ENCODE data around the gene PTMS. TPM values are rescaled to one million over a fixed set of nuclear protein-coding genes. Genes with fewer than 3 reads are reported as not detected.

PTMS gene
- total and polyA plus RNA-seq, 4 donors: 65.6 to 801 (median 249) TPM

- DNase-seq (no peak), ATAC-seq (ENCODE audit: insufficient read depth, low FRiP score) (no peak)
- H3K9me3 ChIP-seq (ENCODE audit: control insufficient read depth in 4 of 4, insufficient read depth in 3 of 4, low read length in 3 of 4): peaks cover 0 to 4% (median 0%) of the 10 kb centered on the region in 4 donors
- no peaks in the 10 kb centered on the region for H3K27me3 ChIP-seq (ENCODE audit: control insufficient read depth in 3 of 3, insufficient read depth in 3 of 3, low read length in 2 of 3)
- TF ChIP-seq CTCF (IDR thresholded peaks at IDR 0.05; ENCODE audit: control extremely low read depth, extremely low read depth): no peak
- no peak overlapping the region for H3K9ac ChIP-seq (ENCODE audit: insufficient read depth in 1 of 2, low read length in 2 of 2)
- 48 to 55% methylated on average over 4 of the region's 4 CpGs for WGBS, 2 donors
- H3K27ac ChIP-seq (ENCODE audit: low read depth in 1 of 2, low read length in 1 of 2): no peak overlapping the region
- H3K4me3 ChIP-seq: no peak overlapping the region
- peaks cover 0 to 26% (median 12%) of the 10 kb centered on the region in 4 donors for H3K36me3 ChIP-seq (ENCODE audit: control insufficient read depth in 4 of 4, insufficient read depth in 4 of 4, low read length in 4 of 4)
- peaks cover 0 to 7% (median 0%) of the 10 kb centered on the region in 5 donors for H3K4me1 ChIP-seq (ENCODE audit: control insufficient read depth in 5 of 5, insufficient read depth in 5 of 5, low read length in 5 of 5)
These were observed 47.2 kb downstream of the PTMS start for GRCh38 chr12:6813363-6813762.

- peaks cover 0 to 37% (median 12%) of the 10 kb centered on the region in 4 donors for H3K36me3 ChIP-seq (ENCODE audit: control insufficient read depth in 4 of 4, insufficient read depth in 4 of 4, low read length in 4 of 4)
- H3K27ac ChIP-seq (ENCODE audit: low read depth in 1 of 2, low read length in 1 of 2): no peak overlapping the region
- WGBS, 2 donors: 60 to 72% methylated on average over 3 of the region's 3 CpGs
- no peak overlapping the region for H3K9ac ChIP-seq (ENCODE audit: insufficient read depth in 1 of 2, low read length in 2 of 2)
- ATAC-seq (ENCODE audit: insufficient read depth, low FRiP score): no peak
- no peak overlapping the region for H3K4me3 ChIP-seq
- H3K4me1 ChIP-seq (ENCODE audit: control insufficient read depth in 5 of 5, insufficient read depth in 5 of 5, low read length in 5 of 5): peaks cover 0 to 10% (median 5%) of the 10 kb centered on the region in 5 donors
- DNase-seq: no peak
- no peak for TF ChIP-seq CTCF (IDR thresholded peaks at IDR 0.05; ENCODE audit: control extremely low read depth, extremely low read depth)
- H3K9me3 ChIP-seq (ENCODE audit: control insufficient read depth in 4 of 4, insufficient read depth in 3 of 4, low read length in 3 of 4): peaks cover 0 to 4% (median 0%) of the 10 kb centered on the region in 4 donors
- H3K27me3 ChIP-seq (ENCODE audit: control insufficient read depth in 3 of 3, insufficient read depth in 3 of 3, low read length in 2 of 3): no peaks in the 10 kb centered on the region
These were observed 50.4 kb downstream of the PTMS start for GRCh38 chr12:6816598-6816997.

DNA sequence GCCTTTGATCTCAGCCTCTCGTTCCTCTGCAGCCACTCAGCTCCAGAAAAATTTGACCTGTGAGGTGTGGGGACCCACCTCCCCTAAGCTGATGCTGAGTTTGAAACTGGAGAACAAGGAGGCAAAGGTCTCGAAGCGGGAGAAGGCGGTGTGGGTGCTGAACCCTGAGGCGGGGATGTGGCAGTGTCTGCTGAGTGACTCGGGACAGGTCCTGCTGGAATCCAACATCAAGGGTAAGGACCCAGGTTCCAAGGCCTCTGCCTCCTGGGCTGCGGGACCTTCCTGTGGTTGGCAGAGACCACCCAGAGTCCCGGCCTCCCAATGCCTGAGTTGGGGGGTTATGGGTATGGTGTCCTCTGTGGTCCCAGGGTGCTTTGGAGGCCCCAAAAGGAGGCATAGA is 50.9 kb downstream of the PTMS start:
- ATAC-seq (ENCODE audit: insufficient read depth, low FRiP score) (no peak), DNase-seq (no peak)
- Histone ChIP-seq H3K4me1 (ENCODE audit: control insufficient read depth in 5 of 5, insufficient read depth in 5 of 5, low read length in 5 of 5) (peaks cover 0 to 13% (median 8%) of the 10 kb centered on the region in 5 donors), H3K27ac (ENCODE audit: low read depth in 1 of 2, low read length in 1 of 2) (no peak overlapping the region), H3K4me3 (no peak overlapping the region), H3K9ac (ENCODE audit: insufficient read depth in 1 of 2, low read length in 2 of 2) (no peak overlapping the region), H3K36me3 (ENCODE audit: control insufficient read depth in 4 of 4, insufficient read depth in 4 of 4, low read length in 4 of 4) (peaks cover 0 to 37% (median 12%) of the 10 kb centered on the region in 4 donors), H3K9me3 (ENCODE audit: control insufficient read depth in 4 of 4, insufficient read depth in 3 of 4, low read length in 3 of 4) (peaks cover 0 to 4% (median 0%) of the 10 kb centered on the region in 4 donors), H3K27me3 (ENCODE audit: control insufficient read depth in 3 of 3, insufficient read depth in 3 of 3, low read length in 2 of 3) (peaks cover 0 to 2% (median 0%) of the 10 kb centered on the region in 3 donors)
- TF ChIP-seq CTCF (IDR thresholded peaks at IDR 0.05; ENCODE audit: control extremely low read depth, extremely low read depth): no peak
- WGBS, 2 donors: 87 to 93% methylated on average over 8 of the region's 8 CpGs

DNA sequence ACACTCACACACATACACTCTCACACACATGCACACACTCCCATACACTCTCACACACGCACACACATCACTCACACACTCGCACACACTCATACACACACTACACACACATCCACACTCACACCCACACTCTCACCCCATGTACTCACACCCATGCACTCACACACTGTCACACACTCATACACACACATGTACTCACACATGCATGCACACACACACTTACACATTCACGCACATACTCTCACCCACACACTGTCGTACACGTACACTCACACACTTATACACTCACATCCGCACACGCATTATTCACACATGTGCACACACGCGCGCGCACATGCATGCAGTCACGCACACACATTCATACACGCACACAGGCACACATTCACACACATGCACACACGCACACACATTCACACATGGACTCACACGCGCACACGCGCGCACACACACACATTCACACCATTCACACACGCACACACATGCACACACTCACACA is 51.5 kb downstream of the PTMS start:
- no peak for ATAC-seq (ENCODE audit: insufficient read depth, low FRiP score)
- Histone ChIP-seq H3K27me3 (ENCODE audit: control insufficient read depth in 3 of 3, insufficient read depth in 3 of 3, low read length in 2 of 3) (peaks cover 0 to 7% (median 3%) of the 10 kb centered on the region in 3 donors), H3K27ac (ENCODE audit: low read depth in 1 of 2, low read length in 1 of 2) (no peak overlapping the region), H3K36me3 (ENCODE audit: control insufficient read depth in 4 of 4, insufficient read depth in 4 of 4, low read length in 4 of 4) (peaks cover 0 to 37% (median 12%) of the 10 kb centered on the region in 4 donors), H3K9ac (ENCODE audit: insufficient read depth in 1 of 2, low read length in 2 of 2) (no peak overlapping the region), H3K9me3 (ENCODE audit: control insufficient read depth in 4 of 4, insufficient read depth in 3 of 4, low read length in 3 of 4) (peaks cover 0 to 4% (median 0%) of the 10 kb centered on the region in 4 donors), H3K4me1 (ENCODE audit: control insufficient read depth in 5 of 5, insufficient read depth in 5 of 5, low read length in 5 of 5) (peaks cover 0 to 17% (median 9%) of the 10 kb centered on the region in 5 donors), H3K4me3 (no peak overlapping the region)
- DNase-seq: no peak
- WGBS, 2 donors: 92 to 93% methylated on average over 20 of the region's 20 CpGs
- TF ChIP-seq CTCF (IDR thresholded peaks at IDR 0.05; ENCODE audit: control extremely low read depth, extremely low read depth): no peak

Data from lung (tissue), 12 donors.